GM20431 (cell line): ENCODE measurements around the gene PANK1.
"Not testable (repeated sequence)": the region's sequence is repeated elsewhere in the genome, so short reads cannot be mapped to it uniquely, and the experiment has no call there.

Experiments
- in situ Hi-C: fragments of 300-500 bp; cut with MseI, MboI; formaldehyde crosslinking; loops from one replicate; pipeline ENCODE4 v1.15.0; 2020; ENCODE audit warnings: low sequenced_read_pairs; ENCODE audit not compliant: unreplicated experiment

Gene PANK1

GRCh38 chr10:89546651-89547050 lies 98.4 kb downstream of the PANK1 start:
- in situ Hi-C loops = not testable (repeated sequence)

GRCh38 chr10:89543841-89544240 lies 101.2 kb downstream of the PANK1 start:
- in situ Hi-C loops = no loop called here

GRCh38 chr10:89540420-89540949 lies 104.6 kb downstream of the PANK1 start:
- in situ Hi-C loops = no loop called here

GRCh38 chr10:89537364-89537763 lies 107.7 kb downstream of the PANK1 start:
- in situ Hi-C loops = no loop called here

GRCh38 chr10:89536013-89536354 lies 109.1 kb downstream of the PANK1 start:
- in situ Hi-C loops = no loop called here

- in situ Hi-C loops = no loop called here
Measured at GRCh38 chr10:89535171-89536012, 109.7 kb downstream of the PANK1 start, which contains the start of gene SLC16A12. TSS of gene SLC16A12 (minus strand) at chr10:89535594. CDS start at chr10:89462578, 73,016 bp downstream.

- in situ Hi-C loops = no loop called here
Measured at GRCh38 chr10:89534826-89535166, 110.2 kb downstream of the PANK1 start.
